ENCODE measurements around the gene MEGF11. TPM values are rescaled to one million over a fixed set of nuclear protein-coding genes. Genes with fewer than 3 reads are reported as not detected.

The MEGF11 gene
- total RNA-seq, 1 experiment from 2014 or later, result 1.2 TPM

GRCh38 chr15:66278056-66278455 is 24.5 kb upstream of the MEGF11 start:
- Histone ChIP-seq H3K4ac (ENCODE audit: low read depth, low read length) (no peak overlapping the region), H4K91ac (ENCODE audit: insufficient read length, low read depth, low read length) (no peak overlapping the region), H3K4me1 (ENCODE audit: insufficient read depth, low read length) (no peaks in the 10 kb centered on the region), H3K18ac (ENCODE audit: insufficient read length, low read depth, low read length) (no peak overlapping the region), H3K9ac (ENCODE audit: extremely low read depth, insufficient read length, low read length) (no peak overlapping the region), H2BK15ac (ENCODE audit: low read depth, low read length) (no peak overlapping the region), H3K27ac (ENCODE audit: insufficient read length, low read depth, low read length) (no peak overlapping the region), H4K20me1 (ENCODE audit: control insufficient read depth, insufficient read depth, insufficient read length) (no peaks in the 10 kb centered on the region), H3K23ac (ENCODE audit: insufficient read length, low read depth, low read length) (no peak overlapping the region), H2AK5ac (ENCODE audit: insufficient read length, low read length) (no peak overlapping the region), H3K56ac (ENCODE audit: insufficient read length, low read depth, low read length) (no peak overlapping the region), H3K4me2 (ENCODE audit: insufficient read depth, insufficient read length, low read length) (no peak overlapping the region), H2BK20ac (ENCODE audit: low read depth, low read length, poor library complexity, severe bottlenecking) (no peak overlapping the region), H3K14ac (ENCODE audit: insufficient read depth, low read length) (no peak overlapping the region), H3K79me2 (ENCODE audit: insufficient read depth, low read length) (no peaks in the 10 kb centered on the region), H4K5ac (ENCODE audit: insufficient read length, low read depth, low read length) (no peak overlapping the region), H3T11ph (ENCODE audit: low read length) (no peak overlapping the region), H2BK5ac (ENCODE audit: insufficient read length, low read length) (no peak overlapping the region), H2AFZ (ENCODE audit: low read length) (no peak overlapping the region), H3K79me1 (ENCODE audit: insufficient read depth, low read depth, low read length, poor library complexity, severe bottlenecking) (no peaks in the 10 kb centered on the region), H3K9me3 (ENCODE audit: control insufficient read depth, low read depth, low read length) (no peaks in the 10 kb centered on the region), H2BK12ac (ENCODE audit: insufficient read length, low read depth, low read length) (no peak overlapping the region), H3K27me3 (ENCODE audit: insufficient read depth, low read length) (no peaks in the 10 kb centered on the region), H3K23me2 (ENCODE audit: insufficient read length, low read depth, low read length, poor library complexity, severe bottlenecking) (no peaks in the 10 kb centered on the region), H4K8ac (replicated peaks; ENCODE audit: insufficient read length, low read depth, low read length) (no peak overlapping the region), H2BK120ac (ENCODE audit: low read depth, low read length, poor library complexity, severe bottlenecking) (no peak overlapping the region)
- no peaks in the 10 kb centered on the region for H3K9me3 Mint-ChIP-seq
- peaks cover 0 to 2% (median 0%) of the 10 kb centered on the region in 3 experiments; a peak in 1 of 7 replicates for H3K36me3 Mint-ChIP-seq (ENCODE audit: insufficient read depth in 1 of 3, low read depth in 3 of 3)
- no peak overlapping the region for H3K4me3 Mint-ChIP-seq
- no peak for DNase-seq
- TF ChIP-seq CTCF (conservative IDR thresholded peaks at IDR 0.05), result no peak
- H3K4me1 Mint-ChIP-seq, result peaks cover 8 to 10% of the 10 kb centered on the region in 2 experiments
- peaks cover 6% of the 10 kb centered on the region for H3K27me3 Mint-ChIP-seq (ENCODE audit: low read depth)
- WGBS (ENCODE audit: extremely low coverage, insufficient read length, low lambda C conversion rate), result no CpG with 5 or more reads among the region's 6 CpGs
- H3K27ac Mint-ChIP-seq, result no peak overlapping the region
